K562 (cell line): ENCODE measurements around the gene NUB1. TPM values are rescaled to one million over a fixed set of nuclear protein-coding genes. Genes with fewer than 3 reads are reported as not detected.

ENCODE experiments used
- ARNT ChIP-seq, 2 experiments: fragments of 450-650 bp; IDR thresholded peaks; 2 replicates each; pipeline ENCODE4 v1.6.1; 2016; ENCODE audit warnings: mild to moderate bottlenecking in 1 of 2
- BRF2 ChIP-seq: IDR thresholded peaks from 3 replicates; pipeline ENCODE4 v1.6.1; 2011; ENCODE audit warnings: borderline replicate concordance, mild to moderate bottlenecking; ENCODE audit not compliant: insufficient read length, insufficient read depth
- CBX1 ChIP-seq: sonication (generic); IDR thresholded peaks from 2 replicates; pipeline ENCODE4 v1.6.1; 2016; ENCODE audit warnings: antibody characterized with exemption, low read depth, mild to moderate bottlenecking
- CEBPG ChIP-seq, 3 experiments: fragments of 200-800 bp in 1 of 3; sonication (Bioruptor generic) in 1 of 3; sonication (generic) in 1 of 3; formaldehyde crosslinking in 1 of 3; IDR thresholded peaks in 2 of 3; conservative IDR thresholded peaks in 1 of 3; 2 replicates each; pipeline versions ENCODE4 v1.6.1 to v1.8.0; 2016 to 2022; ENCODE audit warnings: missing compliant biosample characterization in 2 of 3, missing genetic modification characterization in 2 of 3, mild to moderate bottlenecking in 1 of 3, missing genetic modification reagents in 1 of 3
- CSDE1 ChIP-seq, 2 experiments: fragments of 450-650 bp; IDR thresholded peaks; 2 replicates each; pipeline ENCODE4 v1.6.1; 2016; ENCODE audit warnings: mild to moderate bottlenecking in 1 of 2
- CTBP1 ChIP-seq: fragments of 450-650 bp; IDR thresholded peaks from 2 replicates; pipeline ENCODE4 v1.6.1; 2016; ENCODE audit warnings: borderline replicate concordance
- E2F1 ChIP-seq: sonication (generic); formaldehyde crosslinking; IDR thresholded peaks from 2 replicates; pipeline ENCODE4 v1.8.1; 2023; ENCODE audit warnings: mild to moderate bottlenecking, missing genetic modification reagents, moderate library complexity
- EGR1 ChIP-seq: fragments of 450-650 bp; conservative IDR thresholded peaks from 2 replicates; pipeline ENCODE4 v1.6.1; 2017; ENCODE audit warnings: mild to moderate bottlenecking
- GABPA ChIP-seq: fragments of 200-800 bp; sonication (Bioruptor generic); conservative IDR thresholded peaks from 2 replicates; pipeline ENCODE4 v1.6.1; 2016; ENCODE audit warnings: low read depth, missing genetic modification characterization, missing compliant biosample characterization
- GATA2 ChIP-seq: sonication (generic); formaldehyde crosslinking; IDR thresholded peaks from 2 replicates; pipeline ENCODE4 v1.4.0; 2020; ENCODE audit warnings: mild to moderate bottlenecking, missing genetic modification reagents
- L3MBTL2 ChIP-seq: fragments of 450-650 bp; IDR thresholded peaks from 2 replicates; pipeline ENCODE4 v1.6.1; 2016; ENCODE audit warnings: mild to moderate bottlenecking, moderate library complexity
- LEF1 ChIP-seq: fragments of 450-650 bp; IDR thresholded peaks from 2 replicates; pipeline ENCODE4 v1.6.1; 2016; ENCODE audit warnings: mild to moderate bottlenecking
- MAX ChIP-seq: sonication (generic); formaldehyde crosslinking; IDR thresholded peaks from 2 replicates; pipeline ENCODE4 v1.9.0; 2022; ENCODE audit warnings: mild to moderate bottlenecking, missing genetic modification reagents
- NFIC ChIP-seq: fragments of 450-650 bp; IDR thresholded peaks from 2 replicates; pipeline ENCODE4 v1.6.1; 2017; ENCODE audit warnings: mild to moderate bottlenecking, inconsistent platforms
- PTBP1 ChIP-seq: fragments of 200-400 bp; formaldehyde crosslinking; IDR thresholded peaks from 2 replicates; pipeline ENCODE4 v1.6.1; 2017; ENCODE audit warnings: low read depth, low read length
- RAD21 ChIP-seq, 2 experiments: fragments of 250-450 bp in 1 of 2; fragments of 450-650 bp in 1 of 2; sonication (Bioruptor Pico) in 1 of 2; formaldehyde crosslinking in 1 of 2; IDR thresholded peaks in 1 of 2; conservative IDR thresholded peaks in 1 of 2; 2 replicates each; pipeline versions ENCODE4 v1.4.0 to v1.8.0; 2020 to 2022; ENCODE audit warnings: mild to moderate bottlenecking in 2 of 2, moderate library complexity in 1 of 2
- RUNX1 ChIP-seq: sonication (generic); IDR thresholded peaks from 2 replicates; pipeline ENCODE4 v1.6.1; 2016; ENCODE audit warnings: antibody characterized with exemption, low read depth
- SRSF3 ChIP-seq: fragments of 200-400 bp; formaldehyde crosslinking; IDR thresholded peaks from 2 replicates; pipeline ENCODE4 v1.6.1; 2016; ENCODE audit warnings: mild to moderate bottlenecking, low read length, moderate library complexity; ENCODE audit not compliant: insufficient read depth
- TAF9B ChIP-seq: fragments of 450-650 bp; IDR thresholded peaks from 2 replicates; pipeline ENCODE4 v1.6.1; 2018; ENCODE audit warnings: mild to moderate bottlenecking; ENCODE audit not compliant: partially characterized antibody
- TRIM24 ChIP-seq, 2 experiments: fragments of 450-650 bp; IDR thresholded peaks; 2 replicates each; pipeline ENCODE4 v1.6.1; 2016
- ZBTB17 ChIP-seq: fragments of 450-650 bp; formaldehyde crosslinking; IDR thresholded peaks from 2 replicates; pipeline ENCODE4 v1.4.0; 2020; ENCODE audit warnings: mild to moderate bottlenecking
- ZNF217 ChIP-seq: sonication (generic); formaldehyde crosslinking; IDR thresholded peaks from 2 replicates; pipeline ENCODE4 v1.8.0; 2022; ENCODE audit warnings: mild to moderate bottlenecking, missing genetic modification reagents
- ZNF699 ChIP-seq: fragments of 250-450 bp; sonication (Bioruptor Pico); IDR thresholded peaks from 2 replicates; pipeline ENCODE4 v1.8.0; 2021; ENCODE audit warnings: mild to moderate bottlenecking, moderate library complexity; ENCODE audit not compliant: insufficient replicate concordance
- ZNF766 ChIP-seq: fragments of 200-800 bp; sonication (Bioruptor generic); conservative IDR thresholded peaks from 2 replicates; pipeline ENCODE4 v1.6.1; 2016; ENCODE audit warnings: missing genetic modification characterization, missing compliant biosample characterization
- polyA plus RNA-seq, 8 experiments: library from polyadenylated mRNA; depleted of rRNA in 4 of 8; stranded (reverse) in 5 of 8; unstranded in 3 of 8; fragments of >200 nt; fragmentation: Nextera tagmentation in 2 of 8; fragmentation: Illumina TruSeq in 1 of 8; extraction: Ambion mirVana in 2 of 8; extraction: Trizol in 1 of 8; gene quantifications; 2 replicates each; pipeline versions ENCODE4 v1.2.1 to v1.2.3, GENCODE V29; 2011 to 2014; ENCODE audit warnings: inconsistent platforms in 1 of 8, missing spikeins in 1 of 8
- total RNA-seq, 7 experiments: library from RNA; depleted of rRNA in 6 of 7; stranded (reverse); fragments of >200 nt in 6 of 7; fragmentation: Illumina TruSeq in 2 of 7; extraction: Trizol in 2 of 7; gene quantifications; 2 replicates each; pipeline versions ENCODE4 v1.2.1 to v1.2.3, GENCODE V29; 2011 to 2021; ENCODE audit warnings: low replicate concordance in 1 of 7
- TF ChIP-seq, protein P1 (sequence below): fragments of 250-450 bp; sonication (Bioruptor Pico); IDR thresholded peaks from 2 replicates; pipeline ENCODE4 v1.5.0; 2021
- TF ChIP-seq, protein P2 (sequence below): fragments of 450-650 bp; conservative IDR thresholded peaks from 2 replicates; pipeline ENCODE4 v1.6.1; 2016; ENCODE audit warnings: missing genetic modification characterization, low read depth, mild to moderate bottlenecking, missing compliant biosample characterization, moderate library complexity

The NUB1 gene
- total and polyA plus RNA-seq, 9 of the 15 experiments (the other 6 are each of a cell fraction or from before 2014, with no cell fraction given): 43.2 to 159 (median 85.2) TPM

DNA sequence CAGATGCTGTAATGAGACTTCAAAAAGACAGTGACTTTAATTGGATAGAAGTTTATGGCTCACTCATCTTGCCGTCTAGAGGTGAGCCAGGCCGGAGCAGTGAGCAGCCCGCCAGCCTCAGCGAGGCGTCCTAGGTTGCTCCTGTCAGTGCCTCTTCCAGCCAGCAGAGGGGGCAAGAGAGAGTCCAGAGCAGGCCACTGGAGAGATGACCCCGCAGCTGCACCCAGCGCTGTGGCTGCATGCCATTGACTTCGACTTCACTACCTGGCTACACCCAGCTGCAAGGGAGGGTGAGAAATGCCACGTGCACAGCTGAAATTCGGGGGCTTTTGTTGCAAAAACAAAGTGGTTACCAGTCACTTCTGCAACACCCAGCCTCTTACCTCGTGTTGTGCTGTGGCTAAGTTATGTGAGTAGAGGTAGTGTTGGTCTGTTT, 26.5 kb downstream of the NUB1 start (continued):
- TF ChIP-seq E2F1: peak; percentile 40; the same call in 1 of the 2 replicates
- no peak for TF ChIP-seq ZNF699 (CRISPR knock-in tag)
- no peak for TF ChIP-seq CSDE1 (IDR thresholded peaks at IDR 0.05)
- TF ChIP-seq, protein P1, sequence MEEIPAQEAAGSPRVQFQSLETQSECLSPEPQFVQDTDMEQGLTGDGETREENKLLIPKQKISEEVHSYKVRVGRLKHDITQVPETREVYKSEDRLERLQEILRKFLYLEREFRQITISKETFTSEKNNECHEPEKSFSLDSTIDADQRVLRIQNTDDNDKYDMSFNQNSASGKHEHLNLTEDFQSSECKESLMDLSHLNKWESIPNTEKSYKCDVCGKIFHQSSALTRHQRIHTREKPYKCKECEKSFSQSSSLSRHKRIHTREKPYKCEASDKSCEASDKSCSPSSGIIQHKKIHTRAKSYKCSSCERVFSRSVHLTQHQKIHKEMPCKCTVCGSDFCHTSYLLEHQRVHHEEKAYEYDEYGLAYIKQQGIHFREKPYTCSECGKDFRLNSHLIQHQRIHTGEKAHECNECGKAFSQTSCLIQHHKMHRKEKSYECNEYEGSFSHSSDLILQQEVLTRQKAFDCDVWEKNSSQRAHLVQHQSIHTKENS: no peak
- TF ChIP-seq SRSF3: no peak
- TF ChIP-seq CEBPG (CRISPR knock-in tag; IDR thresholded peaks at IDR 0.05): no peak
- no peak for TF ChIP-seq CEBPG (tag; conservative IDR thresholded peaks at IDR 0.05 in 1 of 2, IDR thresholded peaks at IDR 0.05 in 1 of 2)
- no peak for TF ChIP-seq EGR1
- no peak for TF ChIP-seq RUNX1
- TF ChIP-seq BRF2: no peak
- peak; percentile 72 for TF ChIP-seq L3MBTL2
- TF ChIP-seq, protein P2, sequence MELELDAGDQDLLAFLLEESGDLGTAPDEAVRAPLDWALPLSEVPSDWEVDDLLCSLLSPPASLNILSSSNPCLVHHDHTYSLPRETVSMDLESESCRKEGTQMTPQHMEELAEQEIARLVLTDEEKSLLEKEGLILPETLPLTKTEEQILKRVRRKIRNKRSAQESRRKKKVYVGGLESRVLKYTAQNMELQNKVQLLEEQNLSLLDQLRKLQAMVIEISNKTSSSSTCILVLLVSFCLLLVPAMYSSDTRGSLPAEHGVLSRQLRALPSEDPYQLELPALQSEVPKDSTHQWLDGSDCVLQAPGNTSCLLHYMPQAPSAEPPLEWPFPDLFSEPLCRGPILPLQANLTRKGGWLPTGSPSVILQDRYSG: no peak
- TF ChIP-seq ARNT (IDR thresholded peaks at IDR 0.05): no peak
- peak; percentile 45; the same call in 1 of the 2 replicates for TF ChIP-seq MAX
- no peak for TF ChIP-seq PTBP1
- TF ChIP-seq ZNF217 (CRISPR knock-in tag): no peak
- TF ChIP-seq CTBP1: peak; percentile 66; the same call in 1 of the 2 replicates
- TF ChIP-seq GABPA (tag): no peak
- TF ChIP-seq ZNF766 (CRISPR knock-in tag): no peak
- no peak for TF ChIP-seq ZBTB17 (CRISPR knock-in tag)
- no peak for TF ChIP-seq CBX1
- peak; percentile 43 for TF ChIP-seq NFIC
- TF ChIP-seq RAD21 (CRISPR knock-in tag; conservative IDR thresholded peaks at IDR 0.05 in 1 of 2, IDR thresholded peaks at IDR 0.05 in 1 of 2): peak; percentile 85 to 96
- TF ChIP-seq GATA2 (CRISPR knock-in tag): no peak
- no peak for TF ChIP-seq TAF9B
- no peak for TF ChIP-seq LEF1
- TF ChIP-seq TRIM24 (IDR thresholded peaks at IDR 0.05): no peak
